ENCODE results near the gene ASTN2. TPM values are rescaled to one million over a fixed set of nuclear protein-coding genes. Genes with fewer than 3 reads are reported as not detected.
A peak's percentile ranks its signal among the peaks of the same experiment; 100 is the strongest.

The ASTN2 gene
- total RNA-seq, 2 experiments from 2014 or later: 3.9 TPM

GRCh38 chr9:116688806-116689485 is 725.9 kb downstream of the ASTN2 start:
- Mint-ChIP-seq H3K36me3 (peaks cover 22% of the 10 kb centered on the region), H3K27me3 (no peaks in the 10 kb centered on the region), H3K9me3 (no peaks in the 10 kb centered on the region), H3K4me1 (peaks cover 63% of the 10 kb centered on the region), H3K27ac (no peak overlapping the region), H3K4me3 (no peak overlapping the region)
- no peak for DNase-seq

DNA sequence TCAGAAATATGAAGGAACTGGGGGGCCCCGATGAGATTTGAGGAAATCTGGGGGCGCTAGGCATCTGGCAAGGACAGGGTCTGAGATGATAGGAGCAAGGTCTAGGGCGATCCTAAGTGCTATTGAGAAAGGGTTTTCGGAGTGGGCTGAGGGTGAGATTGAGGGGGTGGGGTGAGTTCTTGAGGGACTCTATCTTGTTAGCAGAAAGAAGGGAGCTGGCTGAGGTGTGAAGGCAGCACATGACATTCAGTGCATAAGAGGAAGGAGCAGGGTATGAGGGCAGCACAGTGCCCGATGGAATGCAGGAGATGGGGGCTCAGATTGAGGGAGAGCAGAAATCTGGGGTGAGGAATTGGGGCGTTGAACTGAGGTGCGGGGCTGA is 727.1 kb downstream of the ASTN2 start:
- peak overlapping the region; percentile 89 for H3K4me3 Mint-ChIP-seq
- no peaks in the 10 kb centered on the region for H3K27me3 Mint-ChIP-seq
- no peak for DNase-seq
- peak overlapping the region; percentile 79 for H3K27ac Mint-ChIP-seq
- peaks cover 17% of the 10 kb centered on the region for H3K36me3 Mint-ChIP-seq
- H3K9me3 Mint-ChIP-seq: no peaks in the 10 kb centered on the region
- peaks cover 53% of the 10 kb centered on the region for H3K4me1 Mint-ChIP-seq

GRCh38 chr9:116687074-116687753 is 727.6 kb downstream of the ASTN2 start, which contains the start of gene TRIM32:
TRIM32 (plus strand) TSS chr9:116687305; CDS start chr9:116697743, 10,438 bp downstream.
- peak; percentile 94 for DNase-seq
- Mint-ChIP-seq H3K36me3 (peaks cover 18% of the 10 kb centered on the region), H3K27ac (peak within 1 kb of the TSS; percentile 79), H3K4me3 (peak within 1 kb of the TSS; percentile 89), H3K27me3 (no peaks in the 10 kb centered on the region), H3K9me3 (no peaks in the 10 kb centered on the region), H3K4me1 (peaks cover 49% of the 10 kb centered on the region)

DNA sequence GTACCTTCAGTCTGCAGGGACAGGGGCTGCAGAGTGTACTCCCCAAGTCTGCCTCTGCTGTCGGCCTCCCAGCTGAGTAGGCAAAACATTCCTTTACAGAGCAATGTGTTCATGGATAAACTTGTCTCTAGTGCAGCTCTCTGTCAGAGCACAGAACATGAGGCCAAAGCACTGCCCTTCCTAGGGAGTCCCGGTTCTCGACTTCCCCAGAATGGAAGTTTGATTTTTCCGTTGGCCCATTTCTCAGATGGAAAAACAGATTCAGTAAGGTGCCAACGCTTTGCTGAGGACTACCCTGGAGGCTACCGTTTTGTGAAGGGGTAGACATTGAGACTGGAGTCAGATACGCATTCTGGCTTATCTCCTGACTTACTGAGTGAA is 728.2 kb downstream of the ASTN2 start:
- DNase-seq: no peak

DNA sequence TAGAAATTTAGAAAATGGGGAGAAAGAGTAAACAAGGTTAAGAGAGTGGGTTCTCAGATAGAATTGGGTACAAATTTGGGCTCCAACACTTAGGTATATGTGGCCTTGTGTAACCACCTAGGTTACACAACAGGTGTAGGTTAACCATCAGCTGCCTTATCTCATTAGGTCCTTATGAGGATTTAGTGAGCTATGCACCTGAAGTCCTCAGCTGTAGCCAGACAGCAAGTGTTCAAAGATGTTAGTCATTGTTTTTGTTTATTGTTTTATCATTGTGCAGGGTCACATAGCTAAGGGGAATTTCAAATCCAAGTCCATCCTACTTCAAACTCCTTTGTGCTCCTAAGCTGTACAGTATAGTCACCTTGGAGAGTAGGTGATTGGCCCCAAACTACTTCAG is 728.7 kb downstream of the ASTN2 start:
- H3K36me3 Mint-ChIP-seq: peaks cover 18% of the 10 kb centered on the region
- DNase-seq: no peak
- peaks cover 39% of the 10 kb centered on the region for H3K4me1 Mint-ChIP-seq
- H3K27ac Mint-ChIP-seq: peak overlapping the region; percentile 79
- peak overlapping the region; percentile 89 for H3K4me3 Mint-ChIP-seq
- no peaks in the 10 kb centered on the region for H3K27me3 Mint-ChIP-seq
- H3K9me3 Mint-ChIP-seq: no peaks in the 10 kb centered on the region

More for the DNA sequence above, 728.2 kb downstream of the ASTN2 start:
- Mint-ChIP-seq H3K27me3 (no peaks in the 10 kb centered on the region), H3K27ac (peak overlapping the region; percentile 79), H3K4me3 (peak overlapping the region; percentile 89), H3K36me3 (peaks cover 18% of the 10 kb centered on the region), H3K4me1 (peaks cover 45% of the 10 kb centered on the region), H3K9me3 (no peaks in the 10 kb centered on the region)

DNA sequence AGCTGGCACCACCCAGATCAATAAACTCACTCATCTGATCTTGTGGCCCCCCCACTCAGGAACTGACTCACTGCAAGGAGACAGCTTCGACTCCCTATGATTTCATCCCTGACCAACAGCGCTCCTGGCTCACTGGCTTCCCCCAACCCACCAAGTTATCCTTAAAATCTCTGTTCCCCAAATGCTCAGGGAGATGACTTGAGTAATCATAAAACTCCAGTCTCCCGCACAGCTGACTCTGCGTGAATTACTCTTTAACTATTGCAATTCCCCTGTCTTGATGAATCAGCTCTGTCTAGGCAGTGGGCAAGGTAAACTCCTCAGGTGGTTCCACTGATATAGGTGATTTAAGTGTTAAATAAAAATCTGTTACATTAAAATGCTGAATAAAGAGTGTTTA is 729.7 kb downstream of the ASTN2 start:
- no peaks in the 10 kb centered on the region for H3K9me3 Mint-ChIP-seq
- no peak overlapping the region for H3K4me3 Mint-ChIP-seq
- no peak overlapping the region for H3K27ac Mint-ChIP-seq
- peaks cover 18% of the 10 kb centered on the region for H3K36me3 Mint-ChIP-seq
- DNase-seq: no peak
- H3K4me1 Mint-ChIP-seq: peaks cover 36% of the 10 kb centered on the region
- H3K27me3 Mint-ChIP-seq: no peaks in the 10 kb centered on the region

DNA sequence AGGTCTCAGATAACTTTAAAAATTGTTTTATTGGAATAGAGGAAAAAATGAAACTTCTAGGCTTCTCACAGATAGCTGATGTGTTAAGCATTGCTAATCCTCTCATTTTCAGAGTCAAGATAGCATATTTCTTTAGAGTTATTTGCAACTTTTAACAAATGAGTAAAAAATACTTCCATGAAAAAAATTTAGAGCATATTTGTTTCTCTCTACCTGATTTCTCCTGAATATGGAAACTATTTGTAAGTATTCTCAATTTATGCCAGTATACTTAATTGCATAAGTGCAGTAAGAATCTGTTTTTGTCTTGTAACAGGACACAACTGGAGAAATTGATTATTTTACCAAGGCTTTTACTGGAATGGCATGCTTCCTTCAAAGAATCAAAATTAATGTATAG is 731.3 kb downstream of the ASTN2 start:
- H3K27ac Mint-ChIP-seq: no peak overlapping the region
- peaks cover 24% of the 10 kb centered on the region for H3K4me1 Mint-ChIP-seq
- peaks cover 20% of the 10 kb centered on the region for H3K36me3 Mint-ChIP-seq
- no peak for DNase-seq
- H3K4me3 Mint-ChIP-seq: no peak overlapping the region
- no peaks in the 10 kb centered on the region for H3K9me3 Mint-ChIP-seq
- H3K27me3 Mint-ChIP-seq: no peaks in the 10 kb centered on the region

DNA sequence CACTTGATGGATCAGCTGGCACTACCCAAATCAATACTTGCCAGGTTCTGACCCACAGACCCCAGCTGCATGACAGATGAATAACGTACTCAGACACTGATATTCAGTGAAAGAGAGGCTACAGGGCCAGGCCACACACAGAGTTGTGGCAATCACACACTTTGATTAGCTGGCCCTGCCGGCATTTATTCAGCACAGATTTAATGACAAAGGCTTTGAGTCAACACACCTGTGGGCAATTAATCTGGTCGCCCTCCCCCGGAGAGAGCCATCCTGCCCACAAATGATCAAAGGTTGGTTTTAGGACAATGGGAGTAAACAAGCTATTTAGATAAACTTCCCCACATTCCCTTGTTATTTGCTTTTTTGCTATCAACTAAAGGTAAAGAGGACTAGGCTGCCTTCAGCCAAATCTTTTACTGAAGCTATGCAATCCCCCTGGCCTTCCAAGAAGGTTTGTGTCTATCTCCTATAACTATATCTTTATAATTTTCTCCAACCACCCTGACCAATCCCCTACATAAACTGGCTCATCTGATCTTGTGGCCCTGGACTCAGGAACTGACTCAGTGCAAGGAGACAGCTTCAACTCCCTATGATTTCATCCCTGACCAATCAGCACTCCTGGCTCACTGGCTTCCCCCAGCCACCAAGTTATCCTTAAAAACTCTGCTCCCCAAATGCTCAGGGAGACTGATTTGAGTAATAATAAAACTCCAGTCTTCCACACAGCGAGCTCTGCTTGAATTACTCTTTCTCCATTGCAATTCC is 740.5 kb downstream of the ASTN2 start:
- DNase-seq: no peak
- H3K36me3 Mint-ChIP-seq: peaks cover 27% of the 10 kb centered on the region
- H3K27me3 Mint-ChIP-seq: no peaks in the 10 kb centered on the region
- H3K9me3 Mint-ChIP-seq: peaks cover 12% of the 10 kb centered on the region
- no peak overlapping the region for H3K27ac Mint-ChIP-seq
- no peak overlapping the region for H3K4me3 Mint-ChIP-seq
- H3K4me1 Mint-ChIP-seq: no peaks in the 10 kb centered on the region

DNA sequence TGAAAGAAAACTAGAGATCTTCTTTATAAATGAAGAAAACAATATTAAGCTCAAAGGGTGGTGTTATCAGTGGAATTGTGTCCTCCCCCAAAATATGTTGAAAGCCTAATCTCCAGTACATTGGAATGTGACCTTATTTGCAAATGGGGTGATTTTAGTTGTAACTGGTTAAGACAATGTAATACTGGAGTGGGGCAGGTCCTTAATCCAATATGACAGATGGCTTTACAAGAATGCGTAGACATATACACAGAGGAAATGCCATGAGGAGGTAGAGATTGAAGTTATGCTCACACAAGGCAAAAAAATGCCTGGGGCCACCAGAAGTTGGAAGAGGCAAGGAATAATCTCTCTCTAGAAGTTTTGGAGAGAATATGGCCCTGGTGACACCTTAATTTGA is 741.5 kb downstream of the ASTN2 start:
- Mint-ChIP-seq H3K4me1 (no peaks in the 10 kb centered on the region), H3K27ac (no peak overlapping the region), H3K36me3 (peaks cover 27% of the 10 kb centered on the region), H3K4me3 (no peak overlapping the region), H3K9me3 (peaks cover 12% of the 10 kb centered on the region), H3K27me3 (no peaks in the 10 kb centered on the region)
- no peak for DNase-seq

GRCh38 chr9:116671605-116672004 is 743.3 kb downstream of the ASTN2 start:
- H3K4me1 Mint-ChIP-seq: no peaks in the 10 kb centered on the region
- H3K27ac Mint-ChIP-seq: no peak overlapping the region
- peaks cover 23% of the 10 kb centered on the region for H3K36me3 Mint-ChIP-seq
- no peaks in the 10 kb centered on the region for H3K27me3 Mint-ChIP-seq
- H3K4me3 Mint-ChIP-seq: no peak overlapping the region
- no peak for DNase-seq
- H3K9me3 Mint-ChIP-seq: peaks cover 12% of the 10 kb centered on the region

- Mint-ChIP-seq H3K27ac (no peak overlapping the region), H3K4me1 (no peaks in the 10 kb centered on the region), H3K9me3 (peaks cover 8% of the 10 kb centered on the region), H3K27me3 (no peaks in the 10 kb centered on the region), H3K4me3 (no peak overlapping the region), H3K36me3 (peaks cover 13% of the 10 kb centered on the region)
- DNase-seq: no peak
Measured at GRCh38 chr9:116668970-116669695, 745.7 kb downstream of the ASTN2 start.

- no peaks in the 10 kb centered on the region for H3K36me3 Mint-ChIP-seq
- no peaks in the 10 kb centered on the region for H3K27me3 Mint-ChIP-seq
- no peak overlapping the region for H3K27ac Mint-ChIP-seq
- H3K9me3 Mint-ChIP-seq: peaks cover 1% of the 10 kb centered on the region
- H3K4me3 Mint-ChIP-seq: no peak overlapping the region
- H3K4me1 Mint-ChIP-seq: no peaks in the 10 kb centered on the region
- no peak for DNase-seq
Measured at GRCh38 chr9:116663581-116663980, 751.3 kb downstream of the ASTN2 start.

- H3K36me3 Mint-ChIP-seq: no peaks in the 10 kb centered on the region
- H3K4me1 Mint-ChIP-seq: no peaks in the 10 kb centered on the region
- no peak overlapping the region for H3K27ac Mint-ChIP-seq
- no peak for DNase-seq
- no peak overlapping the region for H3K4me3 Mint-ChIP-seq
- H3K9me3 Mint-ChIP-seq: peaks cover 1% of the 10 kb centered on the region
- no peaks in the 10 kb centered on the region for H3K27me3 Mint-ChIP-seq
Measured at GRCh38 chr9:116662646-116663310, 752.1 kb downstream of the ASTN2 start.
